Measurements from ENCODE around the gene GAS2L1. TPM values are rescaled to one million over a fixed set of nuclear protein-coding genes. Genes with fewer than 3 reads are reported as not detected.
A peak's percentile ranks its signal among the peaks of the same experiment; 100 is the strongest.

GAS2L1 gene
- total and polyA plus RNA-seq, 2 donors from 2014 or later = 24.2 to 27.2 TPM

DNA sequence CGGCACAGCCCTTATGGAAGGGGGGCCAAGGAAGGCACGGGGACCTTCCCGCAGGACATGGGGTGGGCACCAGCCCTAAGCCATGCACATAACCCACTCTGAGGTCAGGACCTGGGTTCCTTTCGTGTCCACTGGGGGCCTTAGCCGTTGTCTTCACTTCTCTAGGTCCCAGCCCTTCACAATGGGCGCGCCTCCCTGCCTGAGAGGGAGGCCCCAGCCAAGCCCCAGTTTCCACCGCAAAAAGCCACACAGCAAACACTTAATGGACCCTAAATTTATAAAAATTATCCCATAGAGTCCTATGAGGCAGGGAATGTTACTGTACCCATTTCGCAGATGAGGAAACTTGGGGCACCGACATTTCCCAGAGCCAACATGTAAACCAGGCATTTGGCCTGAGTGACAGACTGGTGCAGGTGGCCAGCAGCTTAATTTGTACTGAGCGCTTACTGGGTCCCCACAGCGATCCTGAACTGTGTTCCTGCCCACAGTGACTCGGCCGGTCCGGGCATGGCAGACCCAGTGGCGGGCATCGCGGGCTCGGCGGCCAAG is 1.2 kb downstream of the GAS2L1 start:
- H3K9me3 ChIP-seq (ENCODE audit: control insufficient read depth in 2 of 3, insufficient read depth in 1 of 3, low read length in 3 of 3) = no peaks in the 10 kb centered on the region
- peaks cover 0 to 42% (median 15%) of the 10 kb centered on the region in 3 donors for H3K4me1 ChIP-seq (ENCODE audit: control insufficient read depth in 2 of 3, insufficient read depth in 2 of 3, low read depth in 1 of 3, low read length in 3 of 3)
- peak overlapping the region; percentile 38 to 75 (median 69) for H3K9ac ChIP-seq (ENCODE audit: low read length in 3 of 3)
- TF ChIP-seq, protein P1, sequence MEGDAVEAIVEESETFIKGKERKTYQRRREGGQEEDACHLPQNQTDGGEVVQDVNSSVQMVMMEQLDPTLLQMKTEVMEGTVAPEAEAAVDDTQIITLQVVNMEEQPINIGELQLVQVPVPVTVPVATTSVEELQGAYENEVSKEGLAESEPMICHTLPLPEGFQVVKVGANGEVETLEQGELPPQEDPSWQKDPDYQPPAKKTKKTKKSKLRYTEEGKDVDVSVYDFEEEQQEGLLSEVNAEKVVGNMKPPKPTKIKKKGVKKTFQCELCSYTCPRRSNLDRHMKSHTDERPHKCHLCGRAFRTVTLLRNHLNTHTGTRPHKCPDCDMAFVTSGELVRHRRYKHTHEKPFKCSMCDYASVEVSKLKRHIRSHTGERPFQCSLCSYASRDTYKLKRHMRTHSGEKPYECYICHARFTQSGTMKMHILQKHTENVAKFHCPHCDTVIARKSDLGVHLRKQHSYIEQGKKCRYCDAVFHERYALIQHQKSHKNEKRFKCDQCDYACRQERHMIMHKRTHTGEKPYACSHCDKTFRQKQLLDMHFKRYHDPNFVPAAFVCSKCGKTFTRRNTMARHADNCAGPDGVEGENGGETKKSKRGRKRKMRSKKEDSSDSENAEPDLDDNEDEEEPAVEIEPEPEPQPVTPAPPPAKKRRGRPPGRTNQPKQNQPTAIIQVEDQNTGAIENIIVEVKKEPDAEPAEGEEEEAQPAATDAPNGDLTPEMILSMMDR (IDR thresholded peaks at IDR 0.05; ENCODE audit: borderline replicate concordance, extremely low read depth, insufficient read depth) = no peak
- intact Hi-C loops (cut with DNase I) = no loop called here
- H3K4me3 ChIP-seq (ENCODE audit: low read length in 3 of 3) = peak overlapping the region; percentile 47 to 74 (median 72)
- H3K27me3 ChIP-seq (ENCODE audit: control insufficient read depth, insufficient read depth, low read length) = no peaks in the 10 kb centered on the region
- no peak for DNase-seq
- no peak for FAIRE-seq
- peak overlapping the region in 1 of 2 donors; percentile 51 for H3K27ac ChIP-seq (ENCODE audit: low read depth in 2 of 2, low read length in 2 of 2)
- no peaks in the 10 kb centered on the region for H3K36me3 ChIP-seq (ENCODE audit: control insufficient read depth in 2 of 3, insufficient read depth in 3 of 3, low read length in 3 of 3)

- TF ChIP-seq, protein P1 (IDR thresholded peaks at IDR 0.05; ENCODE audit: borderline replicate concordance, extremely low read depth, insufficient read depth) = no peak
- no peak overlapping the region for H3K9ac ChIP-seq (ENCODE audit: low read length in 3 of 3)
- H3K36me3 ChIP-seq (ENCODE audit: control insufficient read depth in 2 of 3, insufficient read depth in 3 of 3, low read length in 3 of 3) = no peaks in the 10 kb centered on the region
- peak overlapping the region in 1 of 3 donors; percentile 72 for H3K4me3 ChIP-seq (ENCODE audit: low read length in 3 of 3)
- no peak overlapping the region for H3K27ac ChIP-seq (ENCODE audit: low read depth in 2 of 2, low read length in 2 of 2)
- intact Hi-C loops (cut with DNase I) = no loop called here
- no peaks in the 10 kb centered on the region for H3K9me3 ChIP-seq (ENCODE audit: control insufficient read depth in 2 of 3, insufficient read depth in 1 of 3, low read length in 3 of 3)
- peaks cover 4% of the 10 kb centered on the region for H3K27me3 ChIP-seq (ENCODE audit: control insufficient read depth, insufficient read depth, low read length)
- peaks cover 0 to 38% (median 11%) of the 10 kb centered on the region in 3 donors for H3K4me1 ChIP-seq (ENCODE audit: control insufficient read depth in 2 of 3, insufficient read depth in 2 of 3, low read depth in 1 of 3, low read length in 3 of 3)
- FAIRE-seq (no peak), DNase-seq (peak in 1 of 5 donors; percentile 76)
These were observed 1.8 kb downstream of the GAS2L1 start for GRCh38 chr22:29308148-29308790.

DNA sequence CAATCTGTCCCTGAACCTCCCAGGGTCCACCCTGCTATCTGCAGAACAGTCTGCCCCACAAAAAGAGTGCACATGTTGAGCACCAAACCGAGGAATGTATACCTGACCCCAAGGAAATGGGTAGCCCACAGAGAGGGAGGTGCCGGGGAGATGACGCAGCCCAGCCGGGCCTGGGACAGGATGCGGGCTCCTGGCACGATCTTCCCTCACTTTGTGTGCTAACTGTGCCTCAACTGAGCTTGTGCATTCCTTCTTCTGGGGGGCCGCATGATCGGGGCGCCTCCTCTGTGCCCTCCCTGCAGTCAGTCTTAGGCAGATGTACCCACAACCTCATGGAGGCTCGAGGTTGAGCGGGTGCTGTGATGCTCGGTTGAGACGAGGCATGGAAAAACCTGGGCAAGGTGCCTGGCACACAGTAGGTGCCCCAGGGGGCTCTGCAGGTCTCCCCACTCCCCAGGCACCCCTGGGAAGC is 2.4 kb downstream of the GAS2L1 start:
- Histone ChIP-seq H3K36me3 (ENCODE audit: control insufficient read depth in 2 of 3, insufficient read depth in 3 of 3, low read length in 3 of 3) (no peaks in the 10 kb centered on the region), H3K4me1 (ENCODE audit: control insufficient read depth in 2 of 3, insufficient read depth in 2 of 3, low read depth in 1 of 3, low read length in 3 of 3) (peaks cover 0 to 39% (median 11%) of the 10 kb centered on the region in 3 donors), H3K9ac (ENCODE audit: low read length in 3 of 3) (no peak overlapping the region), H3K9me3 (ENCODE audit: control insufficient read depth in 2 of 3, insufficient read depth in 1 of 3, low read length in 3 of 3) (no peaks in the 10 kb centered on the region), H3K27me3 (ENCODE audit: control insufficient read depth, insufficient read depth, low read length) (peaks cover 7% of the 10 kb centered on the region), H3K27ac (ENCODE audit: low read depth in 2 of 2, low read length in 2 of 2) (no peak overlapping the region), H3K4me3 (ENCODE audit: low read length in 3 of 3) (peak overlapping the region in 1 of 3 donors; percentile 37)
- intact Hi-C loops (cut with DNase I) = no loop called here
- TF ChIP-seq, protein P1 (IDR thresholded peaks at IDR 0.05; ENCODE audit: borderline replicate concordance, extremely low read depth, insufficient read depth) = no peak
- DNase-seq = no peak
- no peak for FAIRE-seq

All from kidney (tissue), 14 donors.